Naive B cell (primary cell): ENCODE results near the gene RNF146. TPM values are rescaled to one million over a fixed set of nuclear protein-coding genes. Genes with fewer than 3 reads are reported as not detected.
A peak's percentile ranks its signal among the peaks of the same experiment; 100 is the strongest.
"Not testable (repeated sequence)": the region's sequence is repeated elsewhere in the genome, so short reads cannot be mapped to it uniquely, and the experiment has no call there.

Experiments
- ATAC-seq, 2 donors: fragments of 150-1000 bp; cut with Tn5 transposase; 2 replicates each; pipeline ENCODE4 v1.10.0; 2021; ENCODE audit warnings: low read depth in 2 of 2, mild to moderate bottlenecking in 2 of 2, moderate library complexity in 2 of 2
- DNase-seq: peaks from one replicate; pipeline ENCODE4 v3.0.0; 2022
- H3K27ac Mint-ChIP-seq, 6 donors: one replicate each; pipeline ENCODE4 v1.8.0; 2020 to 2022; ENCODE audit warnings: mild to moderate bottlenecking in 6 of 6, mixed read lengths in 6 of 6, moderate library complexity in 5 of 6, inconsistent platforms in 2 of 6
- H3K27me3 Mint-ChIP-seq, 3 donors: one replicate each; pipeline ENCODE4 v1.8.0; 2021 to 2022; ENCODE audit warnings: mixed read lengths in 3 of 3, mild to moderate bottlenecking in 1 of 3
- H3K36me3 Mint-ChIP-seq, 2 donors: one replicate each; pipeline ENCODE4 v1.8.0; 2020 to 2022; ENCODE audit warnings: mixed read lengths in 2 of 2, inconsistent platforms in 1 of 2, mild to moderate bottlenecking in 1 of 2
- H3K4me1 Mint-ChIP-seq, 3 donors: one replicate each; pipeline ENCODE4 v1.8.0; 2020 to 2022; ENCODE audit warnings: mixed read lengths in 3 of 3, inconsistent platforms in 1 of 3, mild to moderate bottlenecking in 1 of 3, moderate library complexity in 1 of 3
- H3K4me3 Mint-ChIP-seq, 8 donors: one replicate each; pipeline ENCODE4 v1.8.0; 2020 to 2022; ENCODE audit warnings: mild to moderate bottlenecking in 8 of 8, mixed read lengths in 8 of 8, moderate library complexity in 8 of 8, inconsistent platforms in 2 of 8
- H3K9me3 Mint-ChIP-seq, 7 donors: one replicate each; pipeline ENCODE4 v1.8.0; 2020 to 2022; ENCODE audit warnings: mixed read lengths in 7 of 7, mild to moderate bottlenecking in 5 of 7, inconsistent platforms in 2 of 7, moderate library complexity in 1 of 7
- polyA plus RNA-seq, 6 donors: library from polyadenylated mRNA; unstranded; fragments of 300-500 nt; fragmentation: Illumina TruSeq; gene quantifications; one replicate each; pipeline ENCODE4 v1.2.3, GENCODE V29; 2021; ENCODE audit warnings: low read depth in 6 of 6

The RNF146 gene, protein sequence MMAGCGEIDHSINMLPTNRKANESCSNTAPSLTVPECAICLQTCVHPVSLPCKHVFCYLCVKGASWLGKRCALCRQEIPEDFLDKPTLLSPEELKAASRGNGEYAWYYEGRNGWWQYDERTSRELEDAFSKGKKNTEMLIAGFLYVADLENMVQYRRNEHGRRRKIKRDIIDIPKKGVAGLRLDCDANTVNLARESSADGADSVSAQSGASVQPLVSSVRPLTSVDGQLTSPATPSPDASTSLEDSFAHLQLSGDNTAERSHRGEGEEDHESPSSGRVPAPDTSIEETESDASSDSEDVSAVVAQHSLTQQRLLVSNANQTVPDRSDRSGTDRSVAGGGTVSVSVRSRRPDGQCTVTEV
- polyA plus RNA-seq: 10 to 100 TPM; 19.0 to 27.6 (median 21.6) TPM

DNA sequence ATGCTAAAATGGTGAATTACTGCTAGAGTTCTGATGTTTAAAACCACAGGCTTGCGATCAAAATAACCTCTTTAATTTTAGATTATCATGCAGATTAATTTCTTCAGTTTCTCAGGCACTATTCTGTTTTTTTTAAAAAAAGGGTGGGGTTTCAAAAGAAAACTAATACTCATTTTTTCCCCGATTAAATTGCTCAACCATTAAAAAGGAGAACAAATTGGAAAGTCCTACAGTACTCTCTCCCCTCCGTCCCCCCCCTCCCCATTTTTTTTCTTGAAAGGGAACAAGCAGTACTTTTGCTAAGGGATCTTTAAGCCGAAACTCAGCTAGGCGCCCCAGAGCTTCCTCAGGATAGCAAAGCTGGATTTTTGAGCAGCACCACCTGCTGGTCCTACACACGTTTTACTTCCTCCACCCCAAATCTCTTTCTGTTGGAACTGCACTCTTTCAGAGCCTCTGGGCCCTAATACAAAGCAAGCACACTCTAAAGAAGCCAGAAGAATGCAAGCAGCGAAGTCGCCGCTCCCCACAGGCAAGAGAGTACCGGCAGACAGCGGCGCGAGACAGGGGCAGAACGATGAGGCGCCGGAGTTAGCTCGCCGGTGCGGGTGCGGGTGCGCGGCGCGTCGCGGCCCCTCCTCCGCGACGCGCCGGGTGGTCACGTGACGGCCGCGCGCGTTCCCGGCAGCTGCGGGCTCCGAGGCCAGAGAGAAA, at the start of gene RNF146:
RNF146 (plus strand) TSS at position 687 of the 714 bp plus-strand sequence. CDS start 13,475 bp downstream, outside the sequence.
- H3K4me1 Mint-ChIP-seq: peaks cover 26 to 42% (median 32%) of the 10 kb centered on the region in 3 donors
- peak; percentile 77 for DNase-seq
- H3K36me3 Mint-ChIP-seq: peaks cover 0 to 14% of the 10 kb centered on the region in 2 donors
- H3K9me3 Mint-ChIP-seq: no peaks in the 10 kb centered on the region
- H3K27me3 Mint-ChIP-seq: no peaks in the 10 kb centered on the region
- peak within 1 kb of the TSS; percentile 92 to 100 (median 98) for H3K4me3 Mint-ChIP-seq
- H3K27ac Mint-ChIP-seq: peak within 1 kb of the TSS; percentile 95 to 99 (median 98)
- peak; percentile 74 to 76 for ATAC-seq

DNA sequence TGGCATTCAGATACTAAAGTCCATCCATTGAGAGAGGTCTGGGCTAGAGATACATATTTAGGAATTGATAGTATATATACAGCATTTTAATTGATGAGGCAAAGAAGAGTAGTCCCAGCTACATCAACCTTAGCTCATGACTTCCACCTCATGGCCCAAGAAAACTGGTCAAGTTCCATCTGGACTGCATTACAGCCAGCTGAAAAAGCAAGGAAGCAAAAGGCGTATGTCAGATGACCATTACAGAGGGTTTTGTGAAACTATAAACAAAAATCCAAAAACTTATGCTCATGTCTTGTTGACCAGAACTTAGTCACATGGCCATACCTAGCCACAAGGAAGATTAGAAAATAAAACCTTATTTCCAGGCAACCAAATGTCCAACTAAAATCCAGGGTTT, 46.8 kb upstream of the RNF146 start:
- Mint-ChIP-seq H3K27me3 (peaks cover 11 to 25% (median 15%) of the 10 kb centered on the region in 3 donors), H3K9me3 (peaks cover 0 to 4% (median 0%) of the 10 kb centered on the region in 7 donors), H3K27ac (no peak overlapping the region), H3K36me3 (no peaks in the 10 kb centered on the region), H3K4me1 (no peaks in the 10 kb centered on the region), H3K4me3 (no peak overlapping the region)
- ATAC-seq (no peak), DNase-seq (no peak)

DNA sequence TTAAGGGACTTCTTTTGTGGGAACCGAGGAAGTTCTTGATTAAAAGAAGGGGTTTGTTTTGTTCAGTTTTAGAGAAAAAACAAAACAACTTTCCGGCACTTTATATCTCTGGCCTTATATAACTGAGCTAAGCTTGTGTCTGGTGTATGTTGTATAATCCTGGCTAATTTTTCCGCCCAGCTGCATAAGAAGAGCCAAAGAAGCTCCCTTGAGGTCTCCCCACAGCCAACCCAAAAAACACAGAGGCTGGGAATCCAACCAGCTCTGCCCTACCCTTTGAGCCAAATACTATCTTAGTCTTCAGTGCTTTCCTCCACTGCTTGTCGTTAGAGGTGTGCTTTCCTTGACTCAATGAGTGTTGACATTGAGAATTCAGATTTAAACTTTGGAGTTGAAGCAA, 45.5 kb upstream of the RNF146 start:
- Mint-ChIP-seq H3K36me3 (no peaks in the 10 kb centered on the region), H3K4me1 (no peaks in the 10 kb centered on the region), H3K27me3 (peaks cover 9 to 31% (median 16%) of the 10 kb centered on the region in 3 donors), H3K9me3 (no peaks in the 10 kb centered on the region), H3K4me3 (no peak overlapping the region), H3K27ac (no peak overlapping the region)
- ATAC-seq: no peak
- no peak for DNase-seq

DNA sequence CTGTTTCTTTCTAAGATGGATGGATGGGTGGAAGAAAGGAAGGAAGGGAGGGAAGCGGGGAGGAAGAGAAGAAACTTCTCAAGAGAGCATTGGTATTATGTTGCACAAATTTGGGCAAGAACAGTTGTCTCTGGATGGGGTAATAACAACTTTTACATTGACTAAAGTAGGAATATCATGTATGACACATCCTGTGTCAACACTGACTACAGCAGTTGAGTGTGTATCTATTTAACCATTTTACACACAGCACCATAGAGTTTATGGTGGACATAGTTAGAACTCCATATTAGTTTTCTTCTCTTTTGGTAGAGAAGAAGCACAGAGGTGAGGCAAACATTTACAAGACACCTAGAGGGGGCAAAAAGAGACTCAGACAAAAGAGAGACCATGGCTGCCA, 44.2 kb upstream of the RNF146 start:
- Mint-ChIP-seq H3K36me3 (no peaks in the 10 kb centered on the region), H3K4me1 (no peaks in the 10 kb centered on the region), H3K27me3 (peaks cover 12 to 34% (median 16%) of the 10 kb centered on the region in 3 donors), H3K9me3 (no peaks in the 10 kb centered on the region), H3K27ac (no peak overlapping the region), H3K4me3 (no peak overlapping the region)
- ATAC-seq (no peak), DNase-seq (no peak)

DNA sequence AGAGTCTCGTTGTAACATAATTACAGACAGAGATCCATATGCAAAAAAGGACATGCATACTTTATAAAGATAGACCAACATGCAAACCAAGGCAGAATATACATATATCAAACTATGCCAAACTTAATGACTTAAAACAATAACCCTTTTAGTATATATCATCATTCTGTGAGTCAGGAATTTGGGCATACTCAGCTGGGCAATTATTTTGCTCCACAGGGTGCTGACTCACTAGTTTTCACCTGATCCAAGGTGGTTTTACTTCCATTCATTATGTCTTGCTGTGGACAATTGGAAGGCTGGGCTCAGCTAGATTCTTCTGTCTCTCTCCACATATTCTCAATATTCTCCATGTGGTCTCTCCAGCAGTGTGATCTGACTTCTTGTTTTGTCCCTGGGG, 41.2 kb upstream of the RNF146 start:
- no peak overlapping the region for H3K4me3 Mint-ChIP-seq
- no peaks in the 10 kb centered on the region for H3K4me1 Mint-ChIP-seq
- H3K27ac Mint-ChIP-seq: no peak overlapping the region
- no peak for DNase-seq
- no peak for ATAC-seq
- peaks cover 0 to 13% (median 4%) of the 10 kb centered on the region in 7 donors for H3K9me3 Mint-ChIP-seq
- H3K36me3 Mint-ChIP-seq: peaks cover 0 to 2% of the 10 kb centered on the region in 2 donors
- peaks cover 17 to 48% (median 24%) of the 10 kb centered on the region in 3 donors for H3K27me3 Mint-ChIP-seq

DNA sequence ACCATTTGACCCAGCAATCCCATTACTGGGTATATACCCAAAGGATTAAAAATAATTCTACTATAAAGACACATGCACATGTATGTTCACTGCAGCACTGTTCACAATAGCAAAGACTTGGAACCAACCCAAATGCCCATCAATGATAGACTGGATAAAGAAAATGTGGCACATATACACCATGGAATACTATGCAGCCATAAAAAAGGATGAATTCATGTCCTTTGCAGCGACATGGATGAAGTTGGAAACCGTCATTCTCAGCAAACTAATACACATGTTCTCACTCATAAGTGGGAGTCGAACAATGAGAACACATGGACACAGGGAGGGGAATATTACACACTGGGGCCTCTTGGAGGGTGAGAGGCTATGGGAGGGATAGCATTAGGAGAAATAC, 32.8 kb upstream of the RNF146 start:
- Mint-ChIP-seq H3K9me3 (peaks cover 5 to 63% (median 32%) of the 10 kb centered on the region in 7 donors), H3K27me3 (peaks cover 14 to 31% (median 16%) of the 10 kb centered on the region in 3 donors), H3K36me3 (peaks cover 0 to 11% of the 10 kb centered on the region in 2 donors)
- ATAC-seq, H3K4me1 Mint-ChIP-seq, H3K27ac Mint-ChIP-seq, H3K4me3 Mint-ChIP-seq, DNase-seq: not testable (repeated sequence)

DNA sequence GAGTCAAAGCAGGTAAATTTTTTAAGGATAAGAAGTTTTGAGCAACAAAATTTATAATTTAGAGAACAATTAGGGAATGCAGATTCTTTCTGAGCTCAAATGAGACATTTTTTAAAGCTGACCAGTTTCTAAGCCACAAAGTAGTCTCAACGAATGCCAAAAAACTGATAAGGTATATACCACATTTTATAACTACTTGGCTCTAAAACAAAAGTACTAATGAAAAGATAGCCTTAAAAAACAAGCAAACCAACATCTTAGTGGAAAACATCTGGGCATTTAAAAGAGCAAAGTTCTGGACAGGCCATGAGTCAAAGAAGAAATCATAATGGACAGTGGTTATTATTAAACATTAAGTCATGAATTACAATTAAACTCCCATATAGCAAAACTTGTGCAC, 23.2 kb upstream of the RNF146 start:
- Mint-ChIP-seq H3K27ac (no peak overlapping the region), H3K4me1 (no peaks in the 10 kb centered on the region), H3K4me3 (no peak overlapping the region), H3K36me3 (no peaks in the 10 kb centered on the region), H3K27me3 (peaks cover 4 to 26% (median 25%) of the 10 kb centered on the region in 3 donors), H3K9me3 (peaks cover 0 to 2% (median 0%) of the 10 kb centered on the region in 7 donors)
- no peak for DNase-seq
- ATAC-seq: no peak

DNA sequence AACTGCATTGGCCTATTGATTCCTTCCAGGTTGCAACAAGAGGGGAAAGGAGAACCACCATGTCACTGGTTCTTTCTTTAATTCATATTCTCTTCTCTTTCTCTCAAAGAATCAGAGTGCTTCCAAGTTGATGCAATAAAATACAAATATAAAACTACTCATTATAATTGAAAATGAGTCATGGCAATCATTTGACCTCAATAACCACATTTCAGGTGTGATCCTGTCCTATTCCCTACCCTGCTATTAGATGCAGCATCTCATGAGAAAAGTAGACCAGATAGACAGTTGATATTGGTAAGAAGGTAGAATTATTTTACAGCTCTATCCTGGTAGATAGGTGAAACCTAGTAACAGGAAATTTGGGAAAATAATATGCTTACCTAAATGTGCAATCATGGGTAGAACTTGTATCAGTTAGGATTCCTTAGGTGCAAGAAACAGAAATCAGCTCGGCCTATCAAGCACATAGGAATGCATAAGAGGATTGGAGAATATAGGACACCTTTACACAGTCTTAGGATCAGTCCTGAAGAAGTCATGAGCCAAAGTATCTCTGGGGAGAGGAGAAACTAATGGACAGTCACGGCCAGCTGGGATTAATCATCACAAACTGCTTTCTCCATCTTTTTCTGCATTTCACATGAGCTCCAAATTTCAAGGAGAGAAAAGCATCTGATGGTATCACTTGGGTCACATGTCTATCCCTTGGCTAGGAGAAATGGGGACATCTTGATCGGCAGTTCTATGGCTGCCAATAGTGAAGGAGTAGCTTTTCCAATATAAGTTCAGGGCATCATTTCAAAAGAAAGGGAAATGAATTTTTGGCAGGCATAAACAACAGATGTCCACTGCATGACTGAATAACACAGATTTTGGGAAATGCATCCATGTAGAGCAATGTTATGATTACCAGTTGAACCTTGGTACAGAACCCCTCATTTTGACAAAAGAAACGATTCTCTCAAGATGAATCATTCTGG, 19.3 kb upstream of the RNF146 start:
- no peaks in the 10 kb centered on the region for H3K9me3 Mint-ChIP-seq
- ATAC-seq (no peak), DNase-seq (no peak)
- no peak overlapping the region for H3K27ac Mint-ChIP-seq
- H3K4me3 Mint-ChIP-seq: no peak overlapping the region
- no peaks in the 10 kb centered on the region for H3K4me1 Mint-ChIP-seq
- no peaks in the 10 kb centered on the region for H3K36me3 Mint-ChIP-seq
- H3K27me3 Mint-ChIP-seq: peaks cover 0 to 20% (median 20%) of the 10 kb centered on the region in 3 donors

DNA sequence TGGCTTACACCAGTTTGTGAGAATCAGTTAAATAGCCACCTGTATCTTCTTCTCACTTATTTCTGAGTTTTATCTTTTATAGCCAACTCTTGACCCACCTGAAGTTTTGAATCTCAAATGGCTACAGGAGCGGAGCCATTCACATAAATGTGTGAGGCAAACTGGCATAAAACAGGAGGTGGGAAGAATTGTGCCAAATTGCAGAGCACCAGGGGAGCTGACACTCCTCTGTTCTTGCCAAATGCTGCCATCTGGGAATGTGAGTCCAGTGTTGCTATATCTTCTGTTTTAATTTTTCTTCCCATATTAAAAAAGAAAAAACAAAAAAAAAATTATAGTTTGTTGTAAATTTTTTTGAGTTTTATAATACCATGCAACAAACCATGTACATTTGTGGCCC, 17.0 kb upstream of the RNF146 start:
- Mint-ChIP-seq H3K27me3 (peaks cover 5 to 28% (median 27%) of the 10 kb centered on the region in 3 donors), H3K4me1 (no peaks in the 10 kb centered on the region), H3K4me3 (no peak overlapping the region), H3K36me3 (no peaks in the 10 kb centered on the region), H3K27ac (no peak overlapping the region), H3K9me3 (no peaks in the 10 kb centered on the region)
- no peak for DNase-seq
- no peak for ATAC-seq

DNA sequence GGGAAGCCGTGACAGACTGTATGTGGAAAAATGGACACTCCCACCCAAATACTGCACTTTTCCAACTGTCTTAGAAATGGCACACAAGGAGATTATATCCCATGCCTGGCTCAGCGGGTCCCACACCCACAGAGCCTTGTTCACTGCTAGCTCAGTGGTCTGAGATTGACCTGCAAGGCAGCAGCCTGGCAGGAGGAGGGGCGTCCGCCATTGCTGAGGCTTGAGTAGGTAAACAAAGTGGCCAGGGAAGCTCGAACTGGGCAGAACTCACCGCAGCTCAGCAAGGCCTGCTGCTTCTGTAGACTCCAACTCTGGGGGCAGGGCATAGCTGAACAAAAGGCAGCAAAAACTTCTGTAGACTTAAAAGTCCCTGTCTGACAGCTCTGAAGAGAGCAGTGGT, 11.4 kb upstream of the RNF146 start:
- ATAC-seq (no peak), DNase-seq (no peak)
- Mint-ChIP-seq H3K36me3 (no peaks in the 10 kb centered on the region), H3K27me3 (peaks cover 5 to 25% (median 13%) of the 10 kb centered on the region in 3 donors), H3K4me1 (no peaks in the 10 kb centered on the region), H3K27ac (no peak overlapping the region), H3K9me3 (no peaks in the 10 kb centered on the region), H3K4me3 (no peak overlapping the region)

DNA sequence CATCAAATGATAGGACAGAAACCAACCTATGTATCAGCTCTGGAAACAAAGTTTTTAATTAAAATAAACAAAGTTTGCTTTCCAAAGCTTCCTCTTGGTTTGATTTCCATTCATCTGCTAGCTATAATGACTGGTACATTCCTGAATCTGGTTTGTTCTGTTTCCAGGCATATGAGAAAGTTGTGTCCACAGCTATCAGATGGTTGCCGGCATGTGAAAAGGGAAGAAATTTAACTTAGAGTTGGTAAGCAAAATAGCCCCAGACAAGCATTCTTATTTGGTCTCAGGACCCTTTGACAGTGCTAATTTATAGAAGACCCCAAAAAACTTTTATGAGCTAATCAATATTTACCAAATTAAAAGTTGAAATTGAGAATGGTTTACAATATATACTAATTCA, 3.8 kb upstream of the RNF146 start:
- DNase-seq (no peak), ATAC-seq (no peak)
- peaks cover 0 to 10% (median 0%) of the 10 kb centered on the region in 3 donors for H3K27me3 Mint-ChIP-seq
- H3K27ac Mint-ChIP-seq: no peak overlapping the region
- peaks cover 12 to 14% (median 14%) of the 10 kb centered on the region in 3 donors for H3K4me1 Mint-ChIP-seq
- H3K9me3 Mint-ChIP-seq: no peaks in the 10 kb centered on the region
- peaks cover 0 to 14% of the 10 kb centered on the region in 2 donors for H3K36me3 Mint-ChIP-seq
- peak overlapping the region in 1 of 8 donors; percentile 50 for H3K4me3 Mint-ChIP-seq

DNA sequence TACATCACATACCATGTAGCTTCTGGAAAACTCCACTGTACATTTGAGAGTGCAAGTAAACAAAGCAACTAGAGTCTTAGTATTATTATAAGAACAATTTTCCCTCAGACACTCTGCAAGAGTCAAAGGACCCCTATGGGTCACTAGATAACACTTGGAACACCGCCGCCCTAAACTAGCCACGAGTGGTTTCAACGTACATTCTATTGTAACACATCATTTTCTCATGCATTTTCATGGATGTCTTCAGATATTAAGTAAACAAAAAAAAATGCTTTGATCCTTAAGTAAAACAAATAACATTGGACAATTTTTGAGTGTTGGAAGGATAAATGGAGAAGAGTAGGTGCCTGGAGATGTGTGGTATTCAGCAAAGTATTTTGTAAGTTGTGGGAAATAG, 3.2 kb upstream of the RNF146 start:
- no peak for ATAC-seq
- Mint-ChIP-seq H3K36me3 (peaks cover 0 to 14% of the 10 kb centered on the region in 2 donors), H3K4me3 (peak overlapping the region in 1 of 8 donors; percentile 31), H3K4me1 (peaks cover 18 to 20% (median 20%) of the 10 kb centered on the region in 3 donors), H3K27ac (no peak overlapping the region), H3K27me3 (peaks cover 0 to 10% (median 0%) of the 10 kb centered on the region in 3 donors), H3K9me3 (no peaks in the 10 kb centered on the region)
- DNase-seq: no peak
